NOMO-1 (cell line): Measurements from ENCODE around the gene TSEN34.
A peak's percentile ranks its signal among the peaks of the same experiment; 100 is the strongest.
"Not testable (repeated sequence)": the region's sequence is repeated elsewhere in the genome, so short reads cannot be mapped to it uniquely, and the experiment has no call there.

Experiments
- DNase-seq, 2 experiments: peaks; one replicate each; lab custom pipeline; 2025; ENCODE audit not compliant: unreplicated experiment in 2 of 2; lab: John Stamatoyannopoulos, UW

Gene TSEN34

GRCh38 chr19:54207193-54207592 lies 16.1 kb downstream of the TSEN34 start:
- not testable (repeated sequence) for DNase-seq

GRCh38 chr19:54207676-54207982 lies 16.5 kb downstream of the TSEN34 start:
- DNase-seq = peak in 1 of 2 experiments; percentile 50

DNA sequence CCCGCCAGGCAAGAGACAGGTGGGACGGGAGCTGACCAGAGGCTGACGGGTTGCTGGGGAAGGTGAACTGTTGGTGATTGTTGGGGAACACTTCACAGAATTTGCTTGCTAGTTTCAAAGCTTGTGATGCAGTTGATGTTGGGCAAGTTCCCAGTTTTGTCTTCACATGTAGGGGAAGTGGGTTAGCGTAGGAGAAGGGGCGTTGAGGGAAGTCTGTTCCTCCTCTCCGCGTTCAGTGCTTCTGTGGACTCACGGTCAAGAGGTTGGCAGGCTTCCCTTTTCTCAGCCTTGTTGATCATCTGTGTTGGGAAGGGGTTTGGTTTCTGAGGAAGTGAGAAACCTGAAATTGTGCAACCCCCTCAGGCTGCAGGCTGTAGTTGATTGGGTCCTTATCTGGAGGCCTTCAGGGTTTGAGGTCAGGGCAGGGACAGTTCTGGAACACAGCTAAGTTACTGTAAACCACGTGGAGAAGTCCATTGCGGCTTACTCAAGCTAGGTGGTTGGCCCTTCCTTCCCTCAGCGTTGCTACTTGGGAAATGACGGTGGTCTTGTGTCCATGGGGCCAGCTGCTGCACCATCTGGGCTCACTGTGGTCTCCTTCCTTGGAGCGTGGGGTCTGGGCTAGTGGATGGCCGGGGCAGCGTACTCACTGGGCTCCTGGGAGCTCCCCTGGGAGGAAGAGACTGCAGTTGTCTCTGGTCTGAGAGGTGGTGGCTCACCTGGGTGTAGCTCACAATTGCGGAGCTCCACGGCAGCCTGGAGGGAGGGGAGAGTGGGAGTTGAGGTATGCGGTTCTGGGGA lies 17.1 kb downstream of the TSEN34 start:
- peak; percentile 97 to 100 for DNase-seq

DNA sequence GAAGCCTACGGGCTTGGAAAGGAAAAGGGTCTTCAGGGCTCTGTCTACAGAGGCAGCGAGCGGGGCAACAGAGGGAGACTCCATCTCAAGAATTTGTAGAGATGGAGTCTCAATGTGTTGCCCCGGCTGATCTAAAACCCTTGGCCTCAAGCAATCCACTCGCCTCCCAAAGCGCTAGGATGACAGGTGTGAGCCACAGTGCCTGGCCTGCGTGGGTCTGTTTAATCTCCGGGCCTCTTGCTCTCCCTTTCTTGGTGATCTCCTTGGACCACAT lies 17.6 kb downstream of the TSEN34 start:
- DNase-seq = no peak

GRCh38 chr19:54209058-54209810 lies 18.1 kb downstream of the TSEN34 start:
- no peak for DNase-seq

DNA sequence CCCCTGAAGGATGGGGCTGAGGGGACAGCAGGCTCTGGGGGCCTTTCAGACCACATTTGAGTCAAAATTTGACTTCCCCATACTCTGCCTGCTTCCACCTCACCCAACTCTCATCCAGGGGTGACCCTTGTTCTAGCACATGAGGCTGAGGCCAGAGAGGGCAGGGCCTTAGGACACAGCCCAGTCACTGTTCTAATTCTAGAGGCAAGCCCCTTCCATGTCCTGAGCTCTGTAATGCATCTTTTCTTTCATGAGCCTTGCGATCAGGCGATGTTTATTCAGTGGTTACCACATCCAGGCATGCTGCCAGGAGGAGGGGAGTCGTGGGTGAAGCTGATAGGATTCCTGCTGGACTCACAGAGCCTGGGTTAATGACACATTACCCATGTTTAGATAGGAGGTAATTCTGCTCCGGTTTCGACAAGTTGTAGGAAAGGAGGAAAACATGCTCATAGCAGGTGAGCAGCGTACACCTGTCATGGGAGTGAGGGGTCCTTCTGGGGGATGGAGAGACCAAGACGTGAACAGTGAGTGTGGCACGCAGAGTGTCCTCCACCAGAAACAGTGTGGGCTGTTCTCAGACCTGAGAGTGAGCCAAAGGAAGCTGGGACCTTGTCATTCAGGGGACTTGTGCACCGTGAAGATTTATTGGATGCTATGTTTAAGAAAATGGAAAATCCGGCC lies 18.8 kb downstream of the TSEN34 start:
- DNase-seq = peak; percentile 31 to 36

- no peak for DNase-seq
Observed at GRCh38 chr19:54211235-54211634, 20.1 kb downstream of the TSEN34 start.

GRCh38 chr19:54214217-54214616 lies 23.1 kb downstream of the TSEN34 start:
- DNase-seq = not testable (repeated sequence)

DNA sequence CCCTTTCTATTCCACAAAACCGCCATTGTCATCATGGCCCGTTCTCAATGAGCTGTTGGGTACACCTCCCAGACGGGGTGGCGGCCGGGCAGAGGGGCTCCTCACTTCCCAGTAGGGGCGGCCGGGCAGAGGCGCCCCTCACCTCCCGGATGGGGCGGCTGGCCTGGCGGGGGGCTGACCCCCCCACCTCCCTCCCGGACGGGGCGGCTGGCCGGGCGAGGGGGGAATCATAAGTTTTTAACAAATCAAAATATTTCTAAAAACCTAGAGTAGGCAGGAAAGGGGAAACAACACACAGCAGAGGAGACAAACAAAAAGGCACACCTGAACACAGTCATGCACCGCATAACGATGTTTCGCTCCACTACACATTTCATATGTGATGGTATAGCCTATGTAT lies 23.6 kb downstream of the TSEN34 start:
- DNase-seq = not testable (repeated sequence)

DNA sequence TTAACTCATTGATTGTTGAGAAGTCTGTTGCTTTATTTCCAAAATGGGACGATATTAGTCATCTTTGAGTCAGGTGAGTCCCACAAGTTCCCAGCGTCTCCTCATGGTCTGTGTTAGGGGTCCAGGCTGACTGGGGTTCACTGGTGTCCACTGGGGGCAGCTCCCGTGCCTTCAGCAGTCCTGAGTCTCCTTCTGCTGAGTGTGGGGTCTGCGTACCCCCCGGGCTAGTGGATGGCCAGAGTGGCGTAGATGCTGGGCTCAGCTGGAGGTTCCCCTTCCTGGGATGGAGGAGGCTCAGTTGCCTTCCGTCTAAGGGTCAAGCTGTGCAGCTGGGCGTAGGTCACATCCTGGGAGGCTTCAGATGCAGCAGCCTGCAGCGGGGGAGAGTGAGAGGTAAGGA lies 25.8 kb downstream of the TSEN34 start:
- DNase-seq = no peak

DNA sequence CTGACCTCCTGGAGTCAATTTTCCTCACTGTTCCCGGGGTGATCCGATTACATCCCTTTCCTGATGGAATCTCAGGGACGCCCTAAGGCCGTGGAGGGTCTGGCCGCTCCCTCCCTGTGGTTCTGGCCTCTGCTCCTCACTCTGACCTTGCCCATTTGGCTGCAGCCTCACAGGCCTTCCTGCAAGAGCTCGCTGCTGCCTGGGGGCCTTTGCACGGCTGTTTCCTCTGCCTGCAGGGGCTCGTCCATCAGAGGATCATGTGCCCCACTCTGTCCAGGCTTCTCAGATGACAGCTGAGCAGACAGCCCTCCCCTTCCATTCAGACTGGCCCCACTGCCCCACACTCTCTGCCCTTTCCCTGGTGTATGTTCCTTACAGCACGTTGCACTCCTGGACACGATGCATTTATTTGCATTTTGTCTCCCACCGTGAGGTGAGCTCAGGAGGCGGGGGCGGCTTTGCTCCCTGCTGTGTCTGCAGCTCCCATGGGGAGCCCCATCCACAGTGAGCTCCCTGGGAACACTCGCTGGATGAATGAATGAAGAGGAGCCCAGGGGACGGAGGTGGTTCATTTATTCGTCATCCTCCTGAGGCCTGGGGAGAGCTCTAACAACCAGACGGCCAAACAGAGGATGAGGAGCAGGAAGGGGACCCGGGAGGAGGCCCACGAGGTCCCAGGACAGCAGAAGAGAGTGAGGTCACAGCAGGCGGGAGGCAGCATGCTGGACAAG lies 26.6 kb downstream of the TSEN34 start:
- DNase-seq = not testable (repeated sequence)

DNA sequence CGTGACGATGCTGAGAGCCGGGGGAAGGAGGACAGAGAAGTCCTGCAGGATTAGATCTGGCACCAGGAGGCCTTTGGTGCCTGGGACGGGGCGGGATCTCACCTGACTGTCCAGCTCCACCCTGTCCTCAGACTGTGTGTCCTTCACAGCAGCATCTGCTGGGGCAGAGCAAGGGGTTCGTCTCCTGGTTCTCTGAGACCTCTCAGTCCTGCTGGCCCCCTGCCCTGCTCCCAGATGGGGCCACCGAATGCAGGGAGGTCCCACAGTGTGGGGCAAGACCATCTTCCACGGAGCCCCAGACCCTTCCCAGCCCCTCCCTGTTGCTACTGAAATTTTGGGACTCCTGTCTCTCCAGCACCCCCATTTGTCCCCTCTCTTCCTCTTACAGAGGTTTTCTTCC lies 27.2 kb downstream of the TSEN34 start:
- no peak for DNase-seq

- DNase-seq = no peak
Observed at GRCh38 chr19:54218960-54219661, 28.0 kb downstream of the TSEN34 start.

- DNase-seq = not testable (repeated sequence)
Observed at GRCh38 chr19:54219702-54220101, 28.6 kb downstream of the TSEN34 start.

GRCh38 chr19:54221947-54222346 lies 30.8 kb downstream of the TSEN34 start:
- DNase-seq = not testable (repeated sequence)

DNA sequence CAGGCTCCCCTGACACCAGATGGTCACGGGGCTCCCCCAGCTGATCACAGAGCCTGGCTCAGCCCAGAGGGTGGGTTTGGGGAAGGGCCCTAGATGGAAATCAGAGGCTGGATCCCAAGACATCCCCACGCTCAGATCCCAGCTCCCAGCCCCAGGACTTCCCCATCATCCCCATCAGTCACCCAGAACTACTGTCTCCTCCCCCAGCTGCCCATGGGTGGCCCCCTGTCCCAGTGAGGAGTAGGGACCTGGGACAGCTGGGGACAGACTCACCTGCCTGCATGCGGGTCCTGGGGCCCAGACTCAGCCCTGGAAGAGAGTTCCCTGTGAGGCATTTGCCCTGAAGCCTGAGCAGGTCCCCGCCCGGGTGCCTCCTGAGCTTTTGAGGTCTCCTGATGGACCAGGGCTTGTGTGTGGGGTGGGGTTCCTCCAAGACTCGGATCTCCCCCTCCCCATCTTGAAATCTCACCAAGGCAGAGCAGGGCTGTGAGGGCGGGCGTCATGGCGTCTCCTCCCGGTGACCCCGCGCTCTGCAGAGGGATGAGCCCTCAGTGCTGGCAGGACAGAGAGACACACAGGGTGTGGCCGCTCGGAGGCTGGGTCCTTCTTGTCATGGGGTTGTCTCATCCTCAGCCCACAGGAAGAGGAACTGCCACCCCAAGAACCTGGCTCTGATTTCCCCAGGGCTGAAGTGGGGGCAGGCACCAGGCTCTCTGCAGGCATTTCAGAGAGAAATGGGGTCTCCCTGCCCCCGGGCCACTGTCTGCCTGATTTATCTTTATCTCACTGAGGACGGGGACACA lies 31.6 kb downstream of the TSEN34 start, which contains the start of gene LILRB3:
Gene LILRB3, minus strand, starts transcription at position 534 of the 803 bp plus-strand sequence. Its CDS starts 31 bp downstream, at position 503.
- DNase-seq = not testable (repeated sequence)

- DNase-seq = not testable (repeated sequence)
Observed at GRCh38 chr19:54223277-54223936, 32.3 kb downstream of the TSEN34 start.

- not testable (repeated sequence) for DNase-seq
Observed at GRCh38 chr19:54223937-54224281, 32.8 kb downstream of the TSEN34 start.

DNA sequence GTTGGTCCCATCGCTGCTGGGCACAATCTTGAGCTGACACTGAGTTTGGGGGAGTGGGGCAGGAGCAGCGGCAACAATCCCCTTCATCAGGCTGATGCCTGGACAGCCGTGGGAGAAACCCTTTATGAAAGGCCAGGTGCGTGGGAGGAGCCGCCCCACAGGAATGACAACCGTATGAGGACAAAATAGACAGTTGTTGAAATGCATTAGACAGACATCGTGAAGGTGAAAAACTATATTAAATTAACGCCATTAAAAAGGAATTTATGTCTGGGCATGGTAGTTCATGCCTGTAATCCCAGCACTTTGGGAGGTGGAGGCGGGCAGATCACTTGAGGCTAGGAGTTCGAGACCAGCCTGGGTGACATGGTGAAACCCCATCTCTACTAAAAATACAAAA lies 33.5 kb downstream of the TSEN34 start:
- DNase-seq = not testable (repeated sequence)
